NCI-H128 (cell line): ENCODE results near the gene RASA3.
"Not testable (repeated sequence)": the region's sequence is repeated elsewhere in the genome, so short reads cannot be mapped to it uniquely, and the experiment has no call there.

Experiments
- DNase-seq: peaks from one replicate; lab custom pipeline; 2025; ENCODE audit not compliant: unreplicated experiment; lab: John Stamatoyannopoulos, UW

RASA3 gene

GRCh38 chr13:114155926-114156883 lies 23.8 kb upstream of the RASA3 start:
- no peak for DNase-seq

DNA sequence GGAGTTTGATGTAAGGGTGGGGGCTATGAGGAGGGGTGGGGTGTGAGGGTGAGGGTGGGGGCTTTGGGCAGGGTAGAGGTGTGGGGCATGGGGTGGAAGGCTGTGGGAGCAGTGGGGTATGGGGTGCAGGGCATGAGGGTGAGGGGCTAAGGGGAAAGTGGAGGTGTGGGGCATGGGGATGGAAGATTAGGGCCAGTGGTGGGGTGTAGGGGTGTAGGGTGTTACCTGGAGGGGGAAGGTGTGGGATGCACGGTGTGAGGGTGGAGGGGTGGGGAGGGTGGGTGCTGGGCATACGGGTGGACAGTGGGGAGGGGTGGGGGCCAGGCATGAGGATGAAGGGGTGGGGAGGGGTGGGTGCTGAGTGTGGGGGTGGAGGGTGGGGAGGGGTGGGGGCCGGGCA lies 22.9 kb upstream of the RASA3 start:
- no peak for DNase-seq

GRCh38 chr13:114154476-114154875 lies 22.1 kb upstream of the RASA3 start:
- DNase-seq, result no peak

DNA sequence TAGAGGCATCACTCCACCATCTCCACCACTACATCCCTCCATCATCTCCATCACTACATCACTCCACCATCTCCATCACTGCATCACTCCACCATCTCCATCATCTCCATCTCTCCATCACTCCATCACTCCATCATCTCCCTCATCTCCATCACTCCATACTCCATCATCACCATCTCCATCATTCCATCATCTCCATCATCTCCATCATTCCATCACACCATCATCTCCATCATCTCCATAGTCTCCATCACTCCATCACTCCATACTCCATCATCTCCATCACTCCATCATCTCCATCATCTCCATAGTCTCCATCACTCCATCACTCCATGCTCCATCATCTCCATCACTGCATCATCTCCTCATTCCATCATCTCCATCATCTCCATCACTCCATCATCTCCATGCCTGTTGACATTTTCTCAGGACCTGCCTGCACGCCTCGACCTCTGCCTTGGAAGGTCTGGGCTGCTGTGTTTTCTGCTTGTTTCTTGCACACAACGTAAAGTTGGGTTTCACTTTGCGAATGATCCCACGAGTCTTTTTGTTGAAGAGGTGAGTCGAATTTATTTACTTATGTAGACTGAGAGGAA lies 21.2 kb upstream of the RASA3 start:
- DNase-seq, result no peak

GRCh38 chr13:114152831-114153371 lies 20.5 kb upstream of the RASA3 start:
- DNase-seq, result no peak

DNA sequence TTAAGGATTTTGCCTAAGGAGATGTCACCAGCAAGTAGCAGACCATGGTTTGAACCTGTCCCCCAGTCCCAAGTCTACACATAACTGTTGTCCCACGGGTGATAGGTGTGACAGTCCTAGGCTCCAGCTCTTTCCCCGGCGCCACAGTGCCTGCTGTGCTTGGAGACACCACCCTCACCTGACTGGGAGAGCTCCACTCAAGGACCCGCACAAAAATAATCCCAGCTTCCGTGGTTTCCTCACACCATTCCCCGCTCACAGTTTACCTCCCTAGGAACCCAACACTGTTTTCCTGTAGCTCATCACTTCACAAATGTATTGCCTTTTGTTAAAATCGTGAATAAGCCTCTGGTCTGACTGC lies 19.8 kb upstream of the RASA3 start:
- DNase-seq, result no peak

DNA sequence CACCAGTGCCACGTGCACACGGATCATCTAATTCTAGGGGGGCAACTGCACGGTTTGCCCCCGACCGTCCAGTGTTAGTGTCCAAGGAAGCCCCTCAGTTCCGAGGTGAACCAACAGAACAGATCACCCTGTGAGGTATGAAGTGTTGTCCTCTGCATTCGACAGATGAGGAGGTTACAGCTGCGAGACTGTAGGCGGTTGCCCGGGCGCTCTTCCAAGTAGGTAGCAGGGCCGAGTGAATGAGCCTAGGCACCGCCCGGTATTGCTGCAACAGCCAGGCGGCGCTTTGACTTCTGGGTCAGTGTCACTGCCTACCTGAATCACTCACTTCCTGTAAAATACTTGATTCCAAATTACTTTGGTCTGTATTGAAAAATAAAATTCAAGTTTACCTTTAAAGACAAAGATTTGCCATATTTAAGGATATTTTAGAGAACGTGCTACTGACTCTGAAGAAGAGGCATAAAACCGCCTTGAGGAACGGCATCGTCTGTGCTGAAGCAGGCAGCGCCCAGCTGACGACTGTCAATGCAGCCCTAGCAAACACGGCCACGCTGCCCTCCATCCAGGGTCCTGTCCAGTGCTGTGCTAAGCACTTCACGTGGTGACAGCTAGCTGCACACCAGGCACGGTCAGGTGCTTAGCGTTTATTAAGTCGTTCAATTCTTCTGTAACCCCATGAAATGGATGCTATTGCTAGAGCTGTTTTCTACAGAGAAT lies 19.3 kb upstream of the RASA3 start:
- DNase-seq, result no peak

GRCh38 chr13:114151031-114151430 lies 18.6 kb upstream of the RASA3 start:
- DNase-seq, result no peak

DNA sequence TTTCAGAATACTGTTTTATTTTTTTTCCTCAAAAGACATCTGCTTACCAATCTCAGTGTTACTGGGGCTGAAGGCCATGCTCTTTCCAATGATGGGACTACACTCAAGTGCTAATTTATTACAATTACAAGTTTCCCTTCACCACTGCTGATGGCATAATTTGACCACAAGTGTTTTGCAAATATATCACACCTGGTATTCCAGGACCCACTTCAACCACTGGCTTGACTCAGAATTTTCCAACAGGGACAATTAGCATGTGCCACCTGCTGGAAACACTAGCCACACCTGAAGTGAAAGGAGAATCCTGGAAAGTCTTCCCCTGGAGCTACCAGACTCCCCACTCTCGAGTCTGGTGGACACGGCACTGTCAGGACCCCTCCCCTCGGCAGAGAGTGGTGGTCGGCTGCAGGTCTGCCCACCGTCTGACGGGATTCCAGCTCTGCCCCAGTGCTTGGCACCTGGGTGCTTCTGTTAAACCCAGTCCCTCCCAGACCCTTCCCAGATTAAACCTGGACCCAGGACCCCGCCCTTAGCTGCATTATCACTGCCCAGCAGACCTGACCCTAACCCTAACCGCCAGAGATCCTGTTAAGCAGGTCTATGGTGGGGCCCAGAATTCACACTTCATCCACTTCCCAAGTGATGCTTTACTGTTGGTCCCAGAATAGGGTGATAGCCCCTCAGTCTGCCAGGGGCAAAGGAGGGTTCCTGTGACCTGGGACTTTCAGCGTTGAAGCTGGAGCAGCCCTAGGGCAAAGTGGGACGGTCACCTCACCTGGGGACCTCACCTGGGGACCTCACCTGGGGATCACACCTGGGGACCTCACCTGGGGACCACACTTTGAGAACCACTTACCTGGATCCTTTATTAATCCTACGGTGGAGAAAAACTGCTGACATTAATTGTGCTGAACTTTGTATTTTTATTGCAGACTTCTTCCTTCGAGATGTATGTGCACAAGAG lies 17.6 kb upstream of the RASA3 start:
- DNase-seq, result peak; percentile 29

DNA sequence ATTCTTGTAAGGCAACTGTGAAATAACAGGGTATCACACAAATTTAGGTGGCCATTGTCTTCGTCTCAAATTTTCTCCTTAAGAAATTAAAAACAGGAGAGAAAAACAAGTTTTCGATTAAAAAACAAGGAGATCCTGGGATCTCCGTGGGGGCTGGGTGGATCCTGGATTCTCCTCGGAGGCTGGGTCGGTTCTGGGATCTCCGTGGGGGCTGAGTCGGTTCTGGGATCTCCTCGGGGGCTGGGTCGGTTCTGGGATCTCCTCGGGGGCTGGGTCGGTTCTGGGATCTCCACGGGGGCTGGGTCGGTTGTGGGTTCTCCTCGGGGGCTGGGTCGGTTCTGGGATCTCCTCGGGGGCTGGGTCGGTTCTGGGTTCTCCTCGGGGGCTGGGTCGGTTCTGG lies 16.5 kb upstream of the RASA3 start:
- DNase-seq, result not testable (repeated sequence)

GRCh38 chr13:114148521-114148855 lies 16.1 kb upstream of the RASA3 start:
- no peak for DNase-seq

DNA sequence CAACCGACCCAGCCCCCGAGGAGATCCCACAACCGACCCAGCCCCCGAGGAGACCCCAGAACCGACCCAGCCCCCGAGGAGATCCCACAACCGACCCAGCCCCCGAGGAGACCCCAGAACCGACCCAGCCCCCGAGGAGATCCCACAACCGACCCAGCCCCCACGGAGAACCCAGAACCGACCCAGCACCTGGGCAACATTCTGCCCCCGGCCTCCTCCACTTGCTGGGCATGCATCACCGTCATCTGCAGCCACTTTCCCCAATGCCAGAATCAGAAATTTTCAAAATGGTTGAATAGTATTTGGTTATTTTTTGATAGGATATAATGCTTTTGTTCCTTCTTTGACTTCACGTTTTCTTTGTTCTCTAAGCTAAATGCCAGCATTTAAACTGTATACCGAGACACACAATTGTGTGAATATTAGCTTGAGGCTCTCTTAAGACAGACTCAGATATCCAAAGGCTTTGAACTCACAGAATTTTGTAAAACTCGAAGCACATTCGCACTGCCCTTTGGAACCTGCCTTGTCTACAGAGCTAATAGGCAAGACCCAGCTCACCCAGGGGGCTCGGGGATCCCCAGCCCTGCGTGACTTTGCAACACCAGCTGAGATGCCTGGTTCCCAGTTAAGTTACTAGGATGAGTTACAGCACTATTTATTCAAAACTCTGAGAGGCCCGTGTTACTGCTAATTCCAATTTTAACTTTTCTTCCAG lies 15.5 kb upstream of the RASA3 start:
- no peak for DNase-seq

- DNase-seq, result no peak
These were observed 14.2 kb upstream of the RASA3 start for GRCh38 chr13:114146629-114147028.

DNA sequence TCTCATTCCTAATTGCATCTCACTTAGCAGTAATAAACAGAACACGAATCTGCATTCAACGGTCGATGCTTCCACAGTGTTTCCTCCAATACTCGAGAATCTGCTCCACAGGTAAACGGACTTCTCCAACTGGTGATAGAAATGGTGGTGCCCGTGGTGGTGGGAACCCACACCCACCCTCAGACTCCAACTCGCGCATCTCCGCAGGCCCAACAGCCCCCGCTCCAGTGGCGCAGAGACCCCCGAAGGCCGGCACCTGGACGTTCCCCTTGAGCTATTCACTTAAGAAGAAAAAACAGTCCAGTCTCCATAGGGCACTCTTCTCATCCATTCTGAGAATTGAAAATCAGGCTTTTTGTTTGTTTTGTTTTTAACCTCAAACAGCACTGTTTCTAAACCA lies 13.8 kb upstream of the RASA3 start:
- DNase-seq, result no peak

GRCh38 chr13:114145722-114146121 lies 13.3 kb upstream of the RASA3 start:
- no peak for DNase-seq

- no peak for DNase-seq
These were observed 12.8 kb upstream of the RASA3 start for GRCh38 chr13:114145256-114145655.

DNA sequence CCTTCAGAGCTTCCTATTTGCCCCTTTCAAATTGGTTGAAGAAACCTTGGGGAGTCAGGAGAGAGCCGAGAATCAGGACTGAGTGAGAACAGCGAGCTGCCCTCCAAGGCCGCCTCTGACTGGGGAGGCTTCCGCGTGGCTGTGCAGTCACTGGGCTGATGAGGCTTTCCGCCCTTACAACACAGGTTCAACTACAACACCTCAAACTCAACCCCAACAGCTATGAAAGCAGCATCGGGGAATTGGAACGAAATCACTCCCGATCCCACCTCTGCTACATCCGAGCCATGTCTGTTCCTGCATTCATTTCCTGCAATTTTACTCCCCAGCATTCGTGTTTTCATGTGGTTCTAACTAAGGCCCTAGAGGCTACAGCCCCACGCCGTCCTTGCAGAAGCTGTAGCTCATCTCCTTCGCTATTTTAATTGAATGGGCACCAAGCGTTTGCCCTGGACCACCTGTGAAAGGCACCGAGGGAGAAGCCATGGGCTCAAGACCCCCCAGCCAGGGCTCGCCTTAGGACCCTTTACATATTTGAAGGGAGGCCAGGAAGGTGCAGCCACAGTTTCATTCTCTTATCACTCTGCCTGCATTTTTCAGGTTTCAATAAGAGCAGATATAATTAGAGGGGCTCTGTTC lies 12.3 kb upstream of the RASA3 start:
- DNase-seq, result no peak

- DNase-seq, result no peak
These were observed 11.6 kb upstream of the RASA3 start for GRCh38 chr13:114143806-114144605.
